CMK (cell line): ENCODE results near the gene SRI.
"Not testable (repeated sequence)": the region's sequence is repeated elsewhere in the genome, so short reads cannot be mapped to it uniquely, and the experiment has no call there.

Experiments
- DNase-seq: peaks from one replicate; pipeline ENCODE4 v3.0.0-alpha.2; 2010; ENCODE audit warnings: low read depth

SRI gene

GRCh38 chr7:88176190-88176589, 43.6 kb downstream of the SRI start:
- no peak for DNase-seq

- no peak for DNase-seq
These were observed 47.0 kb downstream of the SRI start for GRCh38 chr7:88172842-88173241.

DNA sequence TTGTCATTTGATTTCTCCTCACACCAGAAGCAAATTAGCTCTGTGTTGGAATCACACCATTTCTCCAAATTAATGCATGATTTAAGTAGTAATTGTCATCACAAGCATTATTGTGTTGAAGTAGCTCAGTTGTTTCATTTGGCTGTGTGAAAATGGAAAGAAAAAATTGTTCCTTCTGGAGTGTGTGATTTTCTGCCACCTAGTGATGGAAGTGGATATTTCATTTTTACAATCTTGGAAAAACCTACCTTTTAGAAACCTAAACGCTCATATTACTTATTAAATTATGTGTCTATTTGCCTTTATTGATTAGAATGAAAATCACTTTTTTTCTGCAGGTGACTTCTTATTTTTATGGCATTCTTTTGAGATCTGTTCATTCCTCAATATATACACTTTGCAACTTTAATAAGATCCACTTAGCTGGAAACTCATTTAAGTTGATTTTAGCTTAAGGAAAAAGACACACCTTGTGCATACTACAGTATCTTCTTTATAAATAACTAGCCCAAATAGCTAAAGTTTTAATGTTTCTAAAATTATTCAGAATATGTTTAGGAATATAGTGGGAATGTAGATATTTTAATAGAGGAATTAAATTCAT, 50.0 kb downstream of the SRI start:
- DNase-seq: no peak

DNA sequence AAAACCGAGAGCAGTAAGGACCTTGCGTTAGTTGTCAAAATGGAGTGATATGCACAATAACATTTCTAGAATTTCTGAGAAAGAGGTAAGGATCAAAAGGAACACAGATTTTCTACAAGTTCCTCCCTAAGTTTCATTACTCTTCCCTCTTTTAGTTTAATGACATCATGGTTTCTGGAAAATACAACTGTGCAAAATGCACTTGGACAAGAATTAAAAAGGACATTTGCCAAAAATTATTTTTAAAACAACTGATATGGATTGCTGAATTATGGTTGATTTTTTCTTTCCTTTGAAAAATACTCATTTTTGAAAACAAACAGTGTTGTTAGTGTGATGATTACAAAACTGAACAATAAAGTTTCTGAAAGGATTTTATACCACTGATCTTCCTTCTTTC, 52.1 kb downstream of the SRI start:
- DNase-seq: no peak

DNA sequence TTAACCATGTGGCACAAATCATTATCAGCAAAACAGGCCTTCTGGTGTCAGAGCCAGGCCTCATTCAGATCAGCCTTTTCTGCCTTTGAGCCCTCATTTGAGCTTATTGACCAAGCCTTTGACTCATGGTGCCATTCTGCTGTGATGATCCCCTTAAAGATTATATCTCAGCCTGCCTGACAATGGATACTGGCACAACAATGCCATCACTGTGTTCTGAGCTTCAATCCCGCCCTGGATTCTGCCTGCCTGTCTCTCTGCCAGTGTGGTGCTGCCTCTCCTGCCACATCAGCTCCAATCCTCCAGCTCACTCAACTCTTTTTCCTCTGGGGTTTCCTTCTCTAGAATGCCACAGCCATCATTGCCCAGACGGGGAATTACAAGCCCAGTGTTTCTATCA, 52.6 kb downstream of the SRI start:
- DNase-seq: no peak

- DNase-seq: no peak
These were observed 54.1 kb downstream of the SRI start for GRCh38 chr7:88165697-88166096.

GRCh38 chr7:88159741-88160140, 60.1 kb downstream of the SRI start:
- not testable (repeated sequence) for DNase-seq

DNA sequence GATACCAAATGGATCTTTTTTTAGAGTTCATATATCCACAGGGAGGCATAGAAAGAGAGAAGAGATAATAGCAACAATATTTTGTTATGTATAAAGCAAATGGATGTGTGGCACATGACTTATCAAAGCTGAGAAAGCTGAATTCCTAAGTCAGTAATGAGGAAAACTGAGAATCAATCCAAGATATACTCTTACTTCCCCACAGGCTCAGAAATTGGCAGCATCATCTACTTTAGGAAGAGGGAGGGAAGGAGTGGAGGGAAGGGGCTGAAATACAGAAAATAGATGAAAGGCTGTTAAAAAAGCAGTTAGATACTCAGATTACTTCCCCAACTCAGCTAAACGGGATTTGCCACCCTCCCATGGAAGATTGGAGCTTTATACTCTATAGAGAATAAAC, 63.5 kb downstream of the SRI start:
- DNase-seq: no peak

DNA sequence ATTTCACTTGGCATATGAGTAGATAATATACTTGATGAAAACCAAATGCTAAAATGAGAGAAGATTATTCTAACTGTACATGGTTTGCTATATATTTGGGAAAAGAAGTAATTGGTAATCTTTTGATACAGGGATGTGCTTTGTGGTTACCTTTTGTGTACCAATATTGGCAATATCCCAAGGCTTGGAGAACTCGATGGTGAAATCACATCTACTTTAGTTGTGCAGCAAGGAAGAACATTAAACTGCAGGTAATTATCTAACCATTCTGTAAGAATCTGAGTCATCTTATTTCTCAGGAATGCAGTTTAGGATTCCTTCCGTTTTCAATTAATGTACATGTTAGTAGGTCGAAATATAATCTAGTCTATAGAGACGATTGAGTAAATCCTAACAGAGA, 64.1 kb downstream of the SRI start:
- no peak for DNase-seq
